Measurements from ENCODE around the gene FOXN1. TPM values are rescaled to one million over a fixed set of nuclear protein-coding genes. Genes with fewer than 3 reads are reported as not detected.

FOXN1 gene
- total RNA-seq, 2 donors from 2014 or later, result not detected

DNA sequence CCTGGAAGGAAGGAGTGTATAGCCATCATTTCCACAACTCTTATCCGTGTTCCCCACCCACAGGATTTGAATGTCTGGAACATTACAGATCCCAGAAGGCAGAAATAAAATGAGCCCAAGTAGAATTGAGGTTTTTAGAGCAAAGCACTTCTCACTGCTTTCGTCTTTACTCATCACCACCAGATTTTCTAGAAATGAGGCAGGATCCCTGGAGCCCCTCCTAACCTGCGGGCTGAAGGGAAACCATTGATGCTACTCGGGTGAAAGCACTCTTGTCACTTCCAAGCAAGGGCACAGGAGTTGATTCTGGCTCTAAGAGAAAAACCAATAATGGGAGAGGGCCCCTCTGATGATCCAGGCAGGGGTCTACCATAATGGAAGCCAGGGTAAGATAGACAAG is 73.4 kb downstream of the FOXN1 start:
- no peak overlapping the region for H3K27ac ChIP-seq (ENCODE audit: low read depth, low read length)
- peaks cover 39% of the 10 kb centered on the region for H3K36me3 Mint-ChIP-seq (ENCODE audit: low read depth)
- no peaks in the 10 kb centered on the region for H3K9me3 Mint-ChIP-seq
- peaks cover 5% of the 10 kb centered on the region for H3K4me1 Mint-ChIP-seq
- no peak overlapping the region for H3K4me3 Mint-ChIP-seq
- no peaks in the 10 kb centered on the region for H3K27me3 ChIP-seq (ENCODE audit: control insufficient read depth, insufficient read depth, low read length, poor library complexity, severe bottlenecking)
- no peak for DNase-seq
- no peaks in the 10 kb centered on the region for H3K9me3 ChIP-seq (ENCODE audit: control insufficient read depth, low read length)
- no peak overlapping the region for H3K9ac ChIP-seq (ENCODE audit: extremely low read depth, low read length, poor library complexity, severe bottlenecking)
- H3K4me3 ChIP-seq (ENCODE audit: low read length), result no peak overlapping the region
- TF ChIP-seq CTCF (conservative IDR thresholded peaks at IDR 0.05), result no peak
- no peaks in the 10 kb centered on the region for H3K4me1 ChIP-seq (ENCODE audit: control insufficient read depth, insufficient read depth, low read length)
- H3K36me3 ChIP-seq (ENCODE audit: control insufficient read depth, insufficient read depth, low read length), result peaks cover 69% of the 10 kb centered on the region
- H3K27me3 Mint-ChIP-seq (ENCODE audit: insufficient read depth), result peaks cover 15% of the 10 kb centered on the region
- WGBS, 2 experiments (ENCODE audit: insufficient coverage in 1 of 2, insufficient read length in 1 of 2), result 86 to 100% methylated on average over 2 to 4 of the region's 4 CpGs
- H3K27ac Mint-ChIP-seq, result no peak overlapping the region

- H3K27ac Mint-ChIP-seq, result no peak overlapping the region
- no peaks in the 10 kb centered on the region for H3K9me3 Mint-ChIP-seq
- no peaks in the 10 kb centered on the region for H3K9me3 ChIP-seq (ENCODE audit: control insufficient read depth, low read length)
- DNase-seq, result no peak
- peaks cover 51% of the 10 kb centered on the region for H3K36me3 Mint-ChIP-seq (ENCODE audit: low read depth)
- H3K4me1 Mint-ChIP-seq, result peaks cover 7% of the 10 kb centered on the region
- no peaks in the 10 kb centered on the region for H3K27me3 ChIP-seq (ENCODE audit: control insufficient read depth, insufficient read depth, low read length, poor library complexity, severe bottlenecking)
- no peak for TF ChIP-seq CTCF (conservative IDR thresholded peaks at IDR 0.05)
- WGBS, 2 experiments (ENCODE audit: insufficient coverage in 1 of 2, insufficient read length in 1 of 2), result no CpG with 5 or more reads among the region's 3 CpGs
- no peak overlapping the region for H3K4me3 ChIP-seq (ENCODE audit: low read length)
- H3K27me3 Mint-ChIP-seq (ENCODE audit: insufficient read depth), result peaks cover 4% of the 10 kb centered on the region
- no peak overlapping the region for H3K9ac ChIP-seq (ENCODE audit: extremely low read depth, low read length, poor library complexity, severe bottlenecking)
- no peak overlapping the region for H3K27ac ChIP-seq (ENCODE audit: low read depth, low read length)
- peaks cover 83% of the 10 kb centered on the region for H3K36me3 ChIP-seq (ENCODE audit: control insufficient read depth, insufficient read depth, low read length)
- no peak overlapping the region for H3K4me3 Mint-ChIP-seq
- H3K4me1 ChIP-seq (ENCODE audit: control insufficient read depth, insufficient read depth, low read length), result no peaks in the 10 kb centered on the region
Observed at GRCh38 chr17:28580959-28581358, 74.8 kb downstream of the FOXN1 start.

DNA sequence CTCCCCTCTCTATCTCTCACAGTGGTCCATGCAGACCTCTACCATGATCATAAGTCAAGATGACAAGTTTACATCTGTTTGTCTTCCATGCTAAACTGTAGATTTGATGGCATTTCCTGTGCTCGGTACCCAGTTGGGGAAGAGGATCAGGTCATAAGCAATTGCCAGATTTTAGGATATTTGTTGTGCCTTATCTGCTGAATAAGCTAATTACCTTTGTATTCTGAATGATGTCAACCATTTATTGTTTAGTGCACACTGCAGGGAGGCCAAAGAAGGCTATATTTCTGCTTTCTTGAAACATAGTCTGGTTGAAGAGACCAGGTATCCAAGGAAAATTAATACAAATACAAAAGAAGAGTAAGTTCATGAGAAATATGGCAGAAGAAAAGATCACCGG is 76.4 kb downstream of the FOXN1 start:
- Histone ChIP-seq H3K9ac (ENCODE audit: extremely low read depth, low read length, poor library complexity, severe bottlenecking) (no peak overlapping the region), H3K4me3 (ENCODE audit: low read length) (no peak overlapping the region), H3K9me3 (ENCODE audit: control insufficient read depth, low read length) (no peaks in the 10 kb centered on the region), H3K27ac (ENCODE audit: low read depth, low read length) (no peak overlapping the region), H3K27me3 (ENCODE audit: control insufficient read depth, insufficient read depth, low read length, poor library complexity, severe bottlenecking) (no peaks in the 10 kb centered on the region), H3K36me3 (ENCODE audit: control insufficient read depth, insufficient read depth, low read length) (peaks cover 88% of the 10 kb centered on the region), H3K4me1 (ENCODE audit: control insufficient read depth, insufficient read depth, low read length) (no peaks in the 10 kb centered on the region)
- DNase-seq, result no peak
- Mint-ChIP-seq H3K36me3 (ENCODE audit: low read depth) (peaks cover 55% of the 10 kb centered on the region), H3K4me3 (no peak overlapping the region), H3K9me3 (no peaks in the 10 kb centered on the region), H3K27ac (no peak overlapping the region), H3K27me3 (ENCODE audit: insufficient read depth) (no peaks in the 10 kb centered on the region), H3K4me1 (peaks cover 8% of the 10 kb centered on the region)
- 91 to 92% methylated on average over 1 to 2 of the region's 2 CpGs for WGBS, 2 experiments (ENCODE audit: insufficient coverage in 1 of 2, insufficient read length in 1 of 2)
- no peak for TF ChIP-seq CTCF (conservative IDR thresholded peaks at IDR 0.05)
